Measurements from ENCODE around the gene MRAP.

MRAP gene

GRCh38 chr21:32300117-32300681 is 1.5 kb downstream of the MRAP start:
- H3K4me3 ChIP-seq (replicated peaks; ENCODE audit: insufficient read depth, low read length), result no peak overlapping the region
- DNase-seq (ENCODE audit: low read depth in 1 of 2, low spot score in 1 of 2), result no peak
- no peaks in the 10 kb centered on the region for H3K27me3 ChIP-seq (ENCODE audit: insufficient read depth, poor library complexity, severe bottlenecking)
- no peak overlapping the region for H3K27ac ChIP-seq (replicated peaks)
- TF ChIP-seq SPI1 (IDR thresholded peaks at IDR 0.05; ENCODE audit: borderline replicate concordance, low read depth) (no peak), POLR2AphosphoS5 (IDR thresholded peaks at IDR 0.05; ENCODE audit: low read depth) (no peak), GABPA (IDR thresholded peaks at IDR 0.05; ENCODE audit: low read depth) (no peak), REST (IDR thresholded peaks at IDR 0.05; ENCODE audit: insufficient replicate concordance, low read depth) (no peak), CTCF (IDR thresholded peaks at IDR 0.05; ENCODE audit: insufficient read depth, low read length) (no peak)

- TF ChIP-seq POLR2AphosphoS5 (IDR thresholded peaks at IDR 0.05; ENCODE audit: low read depth), result no peak
- TF ChIP-seq SPI1 (IDR thresholded peaks at IDR 0.05; ENCODE audit: borderline replicate concordance, low read depth), result no peak
- no peak for TF ChIP-seq REST (IDR thresholded peaks at IDR 0.05; ENCODE audit: insufficient replicate concordance, low read depth)
- TF ChIP-seq GABPA (IDR thresholded peaks at IDR 0.05; ENCODE audit: low read depth), result no peak
- TF ChIP-seq CTCF (IDR thresholded peaks at IDR 0.05; ENCODE audit: insufficient read depth, low read length), result no peak
- Histone ChIP-seq H3K4me3 (replicated peaks; ENCODE audit: insufficient read depth, low read length) (no peak overlapping the region), H3K27me3 (ENCODE audit: insufficient read depth, poor library complexity, severe bottlenecking) (no peaks in the 10 kb centered on the region), H3K27ac (replicated peaks) (no peak overlapping the region)
- no peak for DNase-seq (ENCODE audit: low read depth in 1 of 2, low spot score in 1 of 2)
These were observed 2.9 kb downstream of the MRAP start for GRCh38 chr21:32301596-32301995.

- Histone ChIP-seq H3K4me3 (replicated peaks; ENCODE audit: insufficient read depth, low read length) (no peak overlapping the region), H3K27me3 (ENCODE audit: insufficient read depth, poor library complexity, severe bottlenecking) (no peaks in the 10 kb centered on the region), H3K27ac (replicated peaks) (no peak overlapping the region)
- TF ChIP-seq CTCF (IDR thresholded peaks at IDR 0.05; ENCODE audit: insufficient read depth, low read length), result no peak
- DNase-seq (ENCODE audit: low read depth in 1 of 2, low spot score in 1 of 2), result no peak
These were observed 3.9 kb downstream of the MRAP start for GRCh38 chr21:32302560-32302959.

GRCh38 chr21:32303385-32303784 is 4.7 kb downstream of the MRAP start:
- no peak overlapping the region for H3K4me3 ChIP-seq (replicated peaks; ENCODE audit: insufficient read depth, low read length)

More at GRCh38 chr21:32303385-32303784, 4.7 kb downstream of the MRAP start:
- TF ChIP-seq SPI1 (IDR thresholded peaks at IDR 0.05; ENCODE audit: borderline replicate concordance, low read depth) (no peak), REST (IDR thresholded peaks at IDR 0.05; ENCODE audit: insufficient replicate concordance, low read depth) (no peak), CTCF (IDR thresholded peaks at IDR 0.05; ENCODE audit: insufficient read depth, low read length) (no peak), POLR2AphosphoS5 (IDR thresholded peaks at IDR 0.05; ENCODE audit: low read depth) (no peak), GABPA (IDR thresholded peaks at IDR 0.05; ENCODE audit: low read depth) (no peak)
- no peak for DNase-seq (ENCODE audit: low read depth in 1 of 2, low spot score in 1 of 2)
- Histone ChIP-seq H3K27ac (replicated peaks) (no peak overlapping the region), H3K27me3 (ENCODE audit: insufficient read depth, poor library complexity, severe bottlenecking) (no peaks in the 10 kb centered on the region)

Measured in HL-60 (cell line).